ENCODE data around the gene RAP1B.
"Not testable (repeated sequence)": the region's sequence is repeated elsewhere in the genome, so short reads cannot be mapped to it uniquely, and the experiment has no call there.

RAP1B gene

DNA sequence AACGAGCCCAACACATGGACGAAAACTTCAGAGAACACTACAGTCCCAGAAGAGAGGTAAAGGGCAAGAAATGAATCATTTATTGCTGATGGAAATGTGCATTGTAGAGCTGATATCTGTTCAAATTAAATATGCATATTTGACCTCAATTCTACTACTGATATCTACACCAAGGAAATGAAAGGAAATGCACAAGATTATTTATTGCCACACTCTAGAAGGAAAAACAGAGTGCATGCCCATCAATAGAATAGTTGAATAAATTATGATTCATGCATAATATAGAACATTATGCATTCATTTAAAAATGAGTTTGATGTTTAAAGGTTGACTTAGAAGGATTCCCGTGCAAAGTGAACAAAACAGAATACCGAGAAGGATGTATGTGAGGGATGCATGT lies 60.5 kb downstream of the RAP1B start:
- DNase-seq (ENCODE audit: low read depth): no peak
- H3K27me3 ChIP-seq (replicated peaks; ENCODE audit: control insufficient read depth, insufficient read depth, low read length): no peaks in the 10 kb centered on the region
- peaks cover 21% of the 10 kb centered on the region for H3K4me1 ChIP-seq (ENCODE audit: control insufficient read depth, insufficient read depth, low read length)
- H3K9me3 ChIP-seq (ENCODE audit: control insufficient read depth, low read length): no peaks in the 10 kb centered on the region
- no peak overlapping the region for H3K9ac ChIP-seq (ENCODE audit: low read length)
- H3K4me3 ChIP-seq (ENCODE audit: low read length): no peak overlapping the region
- H3K36me3 ChIP-seq (ENCODE audit: control insufficient read depth, insufficient read depth, low read length, severe bottlenecking): no peaks in the 10 kb centered on the region

DNA sequence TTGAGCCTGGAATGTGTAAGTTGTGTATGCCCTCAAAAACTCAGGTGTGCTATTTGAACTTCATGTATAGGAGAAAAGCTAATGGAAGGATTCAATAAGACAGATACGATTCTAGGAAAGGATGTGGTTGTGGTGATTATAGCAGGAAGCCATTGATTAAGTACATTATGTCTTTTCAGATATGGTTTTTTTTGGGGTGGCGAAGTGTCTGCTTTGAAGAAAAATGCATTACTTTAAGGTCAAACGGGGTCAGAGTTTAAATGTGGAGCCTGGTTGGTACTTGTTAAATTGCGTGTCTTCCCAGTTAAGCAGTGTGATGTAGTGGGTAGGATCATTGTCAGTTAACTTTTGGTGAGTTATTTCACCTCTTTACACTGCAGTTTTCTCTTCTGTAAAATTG lies 63.1 kb downstream of the RAP1B start:
- peaks cover 18% of the 10 kb centered on the region for H3K4me1 ChIP-seq (ENCODE audit: control insufficient read depth, insufficient read depth, low read length)
- no peaks in the 10 kb centered on the region for H3K27me3 ChIP-seq (replicated peaks; ENCODE audit: control insufficient read depth, insufficient read depth, low read length)
- no peaks in the 10 kb centered on the region for H3K9me3 ChIP-seq (ENCODE audit: control insufficient read depth, low read length)
- H3K4me3 ChIP-seq (ENCODE audit: low read length): no peak overlapping the region
- H3K36me3 ChIP-seq (ENCODE audit: control insufficient read depth, insufficient read depth, low read length, severe bottlenecking): no peaks in the 10 kb centered on the region
- H3K9ac ChIP-seq (ENCODE audit: low read length): no peak overlapping the region
- no peak for DNase-seq (ENCODE audit: low read depth)

DNA sequence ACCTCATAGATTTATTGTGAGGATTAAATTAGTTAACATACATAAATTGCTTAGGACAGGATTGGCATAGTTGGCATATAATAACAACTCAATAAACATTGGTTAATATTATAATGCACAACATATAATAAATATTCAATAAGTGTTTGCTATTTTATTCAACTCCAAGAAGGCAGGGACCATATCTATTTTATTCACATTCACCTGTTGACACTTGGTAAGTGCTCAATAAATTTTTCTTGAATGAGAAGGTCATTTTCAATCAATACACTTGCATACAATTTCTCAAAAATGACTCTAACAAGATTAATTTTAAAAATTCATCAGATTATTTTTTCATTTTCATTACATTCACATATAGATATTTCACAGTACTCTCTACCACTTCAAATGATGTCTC lies 63.7 kb downstream of the RAP1B start:
- no peak overlapping the region for H3K4me3 ChIP-seq (ENCODE audit: low read length)
- peak overlapping the region; percentile 59 for H3K9ac ChIP-seq (ENCODE audit: low read length)
- DNase-seq (ENCODE audit: low read depth): no peak
- no peaks in the 10 kb centered on the region for H3K36me3 ChIP-seq (ENCODE audit: control insufficient read depth, insufficient read depth, low read length, severe bottlenecking)
- no peaks in the 10 kb centered on the region for H3K27me3 ChIP-seq (replicated peaks; ENCODE audit: control insufficient read depth, insufficient read depth, low read length)
- peaks cover 18% of the 10 kb centered on the region for H3K4me1 ChIP-seq (ENCODE audit: control insufficient read depth, insufficient read depth, low read length)
- H3K9me3 ChIP-seq (ENCODE audit: control insufficient read depth, low read length): no peaks in the 10 kb centered on the region

DNA sequence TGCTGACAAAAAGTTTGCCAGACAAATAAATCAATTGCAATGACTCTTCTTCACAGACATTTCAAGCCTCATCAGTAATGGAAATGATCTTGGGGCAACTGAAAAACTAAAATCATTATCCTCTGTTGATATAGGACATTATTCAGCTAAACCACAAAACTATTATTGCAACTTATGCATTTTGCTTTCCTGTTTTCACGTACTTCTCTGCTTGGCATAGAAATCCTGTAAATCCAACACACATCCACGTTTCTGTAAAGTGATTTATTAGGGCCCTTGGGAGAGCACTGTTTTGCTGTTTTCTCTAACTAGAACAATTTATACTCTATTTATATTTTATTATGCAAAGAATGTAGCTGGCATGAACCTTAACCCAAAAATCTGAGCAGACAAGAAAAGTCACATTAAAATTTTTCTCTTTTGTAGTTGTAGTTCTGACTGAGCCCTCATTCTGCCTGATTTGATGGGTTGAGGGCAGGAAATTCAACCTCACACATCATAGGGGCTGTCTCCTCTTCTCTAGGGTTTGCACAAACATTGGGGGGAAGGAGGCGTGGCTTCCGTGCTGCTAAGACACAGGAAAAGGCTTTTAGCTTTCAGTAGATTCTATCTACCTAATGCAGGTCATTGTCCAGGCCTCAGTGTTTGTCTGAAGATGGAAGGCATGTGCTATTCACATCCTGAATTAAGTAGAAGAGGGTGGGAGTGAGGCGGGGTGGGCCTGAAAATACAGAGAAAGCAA lies 64.6 kb downstream of the RAP1B start:
- peak overlapping the region; percentile 55 for H3K4me3 ChIP-seq (ENCODE audit: low read length)
- H3K36me3 ChIP-seq (ENCODE audit: control insufficient read depth, insufficient read depth, low read length, severe bottlenecking): no peaks in the 10 kb centered on the region
- H3K4me1 ChIP-seq (ENCODE audit: control insufficient read depth, insufficient read depth, low read length): peaks cover 18% of the 10 kb centered on the region
- peak overlapping the region; percentile 70 for H3K9ac ChIP-seq (ENCODE audit: low read length)
- no peak for DNase-seq (ENCODE audit: low read depth)
- no peaks in the 10 kb centered on the region for H3K9me3 ChIP-seq (ENCODE audit: control insufficient read depth, low read length)
- no peaks in the 10 kb centered on the region for H3K27me3 ChIP-seq (replicated peaks; ENCODE audit: control insufficient read depth, insufficient read depth, low read length)

DNA sequence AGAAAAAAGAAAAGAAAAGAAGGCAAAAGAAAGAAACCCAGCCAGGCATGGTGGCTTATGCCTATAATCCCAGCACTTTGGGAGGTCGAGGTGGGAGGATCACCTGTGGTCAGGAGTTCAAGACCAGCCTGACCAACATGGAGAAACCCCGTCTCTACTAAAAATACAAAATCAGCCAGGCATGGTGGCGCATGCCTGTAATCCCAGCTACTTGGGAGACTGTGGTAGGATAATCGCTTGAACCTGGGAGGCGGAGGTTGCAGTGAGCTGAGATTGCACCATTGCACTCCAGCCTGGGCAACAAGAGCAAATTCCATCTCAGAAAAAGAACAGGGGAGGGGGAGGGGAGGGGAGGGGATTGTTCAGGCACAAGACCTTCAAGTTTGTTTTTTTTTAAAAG lies 66.2 kb downstream of the RAP1B start:
- H3K36me3 ChIP-seq (ENCODE audit: control insufficient read depth, insufficient read depth, low read length, severe bottlenecking); H3K27me3 ChIP-seq (replicated peaks; ENCODE audit: control insufficient read depth, insufficient read depth, low read length); H3K4me3 ChIP-seq (ENCODE audit: low read length); H3K9me3 ChIP-seq (ENCODE audit: control insufficient read depth, low read length); DNase-seq (ENCODE audit: low read depth): not testable (repeated sequence)
- Histone ChIP-seq H3K4me1 (ENCODE audit: control insufficient read depth, insufficient read depth, low read length) (peaks cover 18% of the 10 kb centered on the region), H3K9ac (ENCODE audit: low read length) (peak overlapping the region; percentile 78)

DNA sequence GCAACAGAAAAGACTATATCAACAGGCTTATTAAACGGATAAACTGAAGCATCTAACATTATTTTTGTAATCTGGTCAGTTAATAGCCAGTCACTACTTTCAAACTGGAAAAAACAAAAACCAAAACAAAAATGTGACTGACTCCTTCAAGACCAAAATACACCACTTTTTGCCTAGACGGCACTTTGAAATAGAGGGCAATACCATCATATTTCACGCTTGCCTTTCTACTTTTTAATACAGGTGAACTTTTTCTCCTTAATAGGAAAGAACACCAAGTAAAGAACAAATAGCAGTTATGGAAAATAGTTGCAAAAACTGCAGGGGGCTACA lies 75.5 kb downstream of the RAP1B start:
- Histone ChIP-seq H3K9me3 (ENCODE audit: control insufficient read depth, low read length) (no peaks in the 10 kb centered on the region), H3K9ac (ENCODE audit: low read length) (peak overlapping the region; percentile 88), H3K4me1 (ENCODE audit: control insufficient read depth, insufficient read depth, low read length) (peaks cover 23% of the 10 kb centered on the region), H3K4me3 (ENCODE audit: low read length) (peak overlapping the region; percentile 90), H3K27me3 (replicated peaks; ENCODE audit: control insufficient read depth, insufficient read depth, low read length) (no peaks in the 10 kb centered on the region), H3K36me3 (ENCODE audit: control insufficient read depth, insufficient read depth, low read length, severe bottlenecking) (peaks cover 10% of the 10 kb centered on the region)
- DNase-seq (ENCODE audit: low read depth): no peak

DNA sequence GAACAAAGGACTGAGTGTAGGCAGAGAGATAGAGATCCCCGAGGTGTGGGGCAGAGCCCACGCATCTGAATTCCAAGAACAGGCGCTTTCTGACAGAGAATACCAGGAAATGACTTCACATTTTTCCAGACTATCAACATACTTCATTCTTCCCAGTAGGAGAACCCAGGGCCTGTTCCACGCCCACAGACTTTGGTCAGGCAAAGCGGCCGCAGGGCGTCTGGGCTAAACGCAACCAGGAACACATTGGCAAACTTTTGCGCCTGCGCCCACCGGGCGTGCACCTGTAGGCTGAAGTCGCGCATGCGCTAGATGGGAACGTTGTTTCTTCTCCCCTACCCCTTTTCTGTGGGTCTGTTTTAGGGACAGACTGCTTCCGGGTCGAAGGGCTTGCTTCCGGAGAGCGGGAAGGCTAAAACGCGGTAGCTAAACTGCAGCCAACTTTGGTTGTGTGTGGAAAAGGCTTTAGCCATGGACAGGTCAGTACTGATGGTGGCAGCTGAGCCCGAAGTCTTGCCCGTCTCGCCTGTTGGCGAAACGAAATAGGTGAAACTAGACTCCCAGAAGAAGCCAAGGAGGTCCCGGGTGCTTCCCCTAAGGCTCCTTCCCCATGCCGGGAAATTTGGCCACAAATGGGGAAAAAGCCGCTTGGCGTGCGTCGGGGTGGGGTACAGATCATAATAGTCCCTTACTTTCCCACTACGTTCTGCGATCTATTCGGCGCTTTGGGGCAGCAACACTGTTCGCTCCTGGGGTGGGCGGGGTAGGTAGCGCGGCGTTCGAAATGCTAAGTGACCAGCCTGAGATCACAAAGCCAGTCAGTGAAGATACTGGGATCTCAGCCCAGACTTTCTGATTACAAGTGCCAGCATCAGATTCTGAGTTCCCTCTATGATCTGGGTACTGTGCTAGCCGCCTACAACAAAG lies 76.2 kb downstream of the RAP1B start, which contains the start of gene NUP107:
TSS of gene NUP107 (plus strand) at position 384 of the 927 bp plus-strand sequence. CDS start at position 472, 88 bp downstream.
- peak; percentile 100 for DNase-seq (ENCODE audit: low read depth)
- peak within 1 kb of the TSS; percentile 90 for H3K4me3 ChIP-seq (ENCODE audit: low read length)
- H3K36me3 ChIP-seq (ENCODE audit: control insufficient read depth, insufficient read depth, low read length, severe bottlenecking): peaks cover 15% of the 10 kb centered on the region
- no peaks in the 10 kb centered on the region for H3K9me3 ChIP-seq (ENCODE audit: control insufficient read depth, low read length)
- peak within 1 kb of the TSS; percentile 88 for H3K9ac ChIP-seq (ENCODE audit: low read length)
- H3K27me3 ChIP-seq (replicated peaks; ENCODE audit: control insufficient read depth, insufficient read depth, low read length): no peaks in the 10 kb centered on the region
- peaks cover 23% of the 10 kb centered on the region for H3K4me1 ChIP-seq (ENCODE audit: control insufficient read depth, insufficient read depth, low read length)

DNA sequence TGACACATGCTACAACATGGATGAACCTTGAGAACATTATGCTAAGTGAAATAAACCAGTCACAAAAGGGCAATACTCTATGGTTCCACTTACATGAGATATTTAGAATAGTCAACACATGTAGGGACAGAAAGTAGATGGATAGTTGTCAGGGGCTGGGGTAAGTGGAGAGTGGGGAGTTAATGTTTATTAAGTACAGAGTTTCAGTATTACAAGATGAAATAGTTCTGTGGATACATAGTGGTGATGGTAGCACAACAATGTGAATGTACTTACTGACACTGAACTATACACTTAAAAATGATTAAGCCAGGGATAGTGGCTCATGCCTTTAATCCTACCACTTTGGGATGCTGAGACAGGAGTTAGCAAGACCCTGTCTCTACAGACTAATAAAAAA lies 84.8 kb downstream of the RAP1B start:
- Histone ChIP-seq H3K9me3 (ENCODE audit: control insufficient read depth, low read length) (no peaks in the 10 kb centered on the region), H3K4me3 (ENCODE audit: low read length) (no peak overlapping the region), H3K9ac (ENCODE audit: low read length) (no peak overlapping the region), H3K4me1 (ENCODE audit: control insufficient read depth, insufficient read depth, low read length) (no peaks in the 10 kb centered on the region), H3K36me3 (ENCODE audit: control insufficient read depth, insufficient read depth, low read length, severe bottlenecking) (peaks cover 74% of the 10 kb centered on the region), H3K27me3 (replicated peaks; ENCODE audit: control insufficient read depth, insufficient read depth, low read length) (no peaks in the 10 kb centered on the region)
- no peak for DNase-seq (ENCODE audit: low read depth)

DNA sequence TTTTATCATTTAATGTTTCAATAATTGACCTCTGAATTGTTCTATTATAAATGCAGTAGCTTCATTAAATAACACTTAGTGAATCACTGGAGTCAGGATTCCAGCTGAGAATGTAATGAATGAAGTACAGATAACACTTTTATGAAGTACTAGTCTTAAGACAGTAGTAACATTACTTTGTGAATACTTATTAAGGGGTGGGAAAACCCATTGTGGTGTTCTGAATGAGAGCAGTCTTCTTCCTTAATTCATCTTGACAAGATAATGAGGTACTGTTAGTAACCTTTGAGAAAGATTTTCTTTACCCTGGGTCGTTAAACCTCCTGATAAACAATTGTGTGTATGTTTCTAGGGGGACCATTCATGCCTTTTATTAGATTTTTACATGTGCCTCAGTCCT lies 88.8 kb downstream of the RAP1B start:
- Histone ChIP-seq H3K4me3 (ENCODE audit: low read length) (no peak overlapping the region), H3K4me1 (ENCODE audit: control insufficient read depth, insufficient read depth, low read length) (no peaks in the 10 kb centered on the region), H3K27me3 (replicated peaks; ENCODE audit: control insufficient read depth, insufficient read depth, low read length) (no peaks in the 10 kb centered on the region), H3K36me3 (ENCODE audit: control insufficient read depth, insufficient read depth, low read length, severe bottlenecking) (peaks cover 61% of the 10 kb centered on the region), H3K9me3 (ENCODE audit: control insufficient read depth, low read length) (no peaks in the 10 kb centered on the region), H3K9ac (ENCODE audit: low read length) (no peak overlapping the region)
- no peak for DNase-seq (ENCODE audit: low read depth)

All from adipocyte (in vitro differentiated cells).